Uterus (tissue), 4 donors: ENCODE data around the gene IBA57. TPM values are rescaled to one million over a fixed set of nuclear protein-coding genes. Genes with fewer than 3 reads are reported as not detected.
"Not testable (repeated sequence)": the region's sequence is repeated elsewhere in the genome, so short reads cannot be mapped to it uniquely, and the experiment has no call there.

ENCODE experiments used
- DNase-seq, 2 donors: peaks; one replicate each; pipeline ENCODE4 v3.0.0-alpha.2; 2019 to 2020
- H3K27ac ChIP-seq, 2 donors: fragments of 200-600 bp; sonication (generic); 1 replicate in 1 of 2; 2 replicates in 1 of 2; pipeline ENCODE4 v1.5.1; 2016 to 2018
- H3K27me3 ChIP-seq, 2 donors: fragments of 200-600 bp; sonication (generic); one replicate each; pipeline ENCODE4 v1.5.1; 2018 to 2019; ENCODE audit warnings: control low read depth in 1 of 2
- H3K36me3 ChIP-seq, 2 donors: fragments of 200-600 bp; sonication (generic); one replicate each; pipeline ENCODE4 v1.5.1; 2019; ENCODE audit warnings: control low read depth in 1 of 2
- H3K4me1 ChIP-seq, 2 donors: fragments of 200-600 bp; sonication (generic); one replicate each; pipeline ENCODE4 v1.5.1; 2018 to 2019; ENCODE audit warnings: control low read depth in 1 of 2
- H3K4me3 ChIP-seq, 2 donors: fragments of 200-600 bp; sonication (generic); 1 replicate in 1 of 2; 2 replicates in 1 of 2; pipeline ENCODE4 v1.5.1; 2018 to 2019; ENCODE audit warnings: mild to moderate bottlenecking in 1 of 2
- H3K9me3 ChIP-seq, 2 donors: fragments of 200-600 bp; sonication (generic); one replicate each; pipeline ENCODE4 v1.5.1; 2019; ENCODE audit warnings: control low read depth in 1 of 2
- CTCF ChIP-seq, 4 experiments: fragments of 200-600 bp in 2 of 4; fragments of 450-650 bp in 2 of 4; sonication (generic) in 2 of 4; IDR thresholded peaks; one replicate each; pipeline ENCODE4 v1.5.1; 2016 to 2019; ENCODE audit warnings: antibody characterized with exemption in 4 of 4, mild to moderate bottlenecking in 2 of 4, moderate library complexity in 1 of 4
- POLR2A ChIP-seq, 2 donors: fragments of 450-650 bp; IDR thresholded peaks; one replicate each; pipeline ENCODE4 v1.6.1; 2016; ENCODE audit warnings: antibody characterized with exemption in 2 of 2, mild to moderate bottlenecking in 1 of 2, moderate library complexity in 1 of 2
- intact Hi-C: fragments of 100-400 bp; cut with DNase I; formaldehyde crosslinking; loops from one replicate; pipeline ENCODE4 v1.15.1; 2023; ENCODE audit warnings: low total_unique reads
- total RNA-seq, 4 donors: library from RNA; depleted of rRNA in 3 of 4; stranded (reverse); fragments of >200 nt in 3 of 4; gene quantifications; one replicate each; pipeline versions ENCODE4 v1.1.0 to v1.2.4, GENCODE V29; 2014 to 2023
- donor health status: DM: yes; HTN: yes; CAD: no.

The IBA57 gene
- total RNA-seq, 4 donors from 2014 or later: 3.3 to 13.5 (median 7.5) TPM

GRCh38 chr1:228172591-228173527 is 7.3 kb downstream of the IBA57 start:
- TF ChIP-seq POLR2A (IDR thresholded peaks at IDR 0.05) (no peak), CTCF (IDR thresholded peaks at IDR 0.05) (no peak)
- Histone ChIP-seq H3K9me3 (no peaks in the 10 kb centered on the region), H3K4me1 (no peaks in the 10 kb centered on the region), H3K27me3 (no peaks in the 10 kb centered on the region), H3K27ac (no peak overlapping the region), H3K4me3 (no peak overlapping the region), H3K36me3 (no peaks in the 10 kb centered on the region)
- intact Hi-C loops: no loop called here
- DNase-seq: no peak

GRCh38 chr1:228173528-228174481 is 8.2 kb downstream of the IBA57 start:
- intact Hi-C loops, H3K4me3 ChIP-seq, H3K27me3 ChIP-seq, H3K36me3 ChIP-seq, H3K4me1 ChIP-seq, DNase-seq, H3K9me3 ChIP-seq, H3K27ac ChIP-seq: not testable (repeated sequence)

GRCh38 chr1:228174482-228175315 is 9.1 kb downstream of the IBA57 start:
- H3K27ac ChIP-seq: no peak overlapping the region
- TF ChIP-seq POLR2A (IDR thresholded peaks at IDR 0.05) (no peak), CTCF (IDR thresholded peaks at IDR 0.05) (no peak)
- no peaks in the 10 kb centered on the region for H3K9me3 ChIP-seq
- no peak overlapping the region for H3K4me3 ChIP-seq
- H3K4me1 ChIP-seq: no peaks in the 10 kb centered on the region
- intact Hi-C loops: no loop called here
- peak in 1 of 2 donors; percentile 19 for DNase-seq
- no peaks in the 10 kb centered on the region for H3K27me3 ChIP-seq
- no peaks in the 10 kb centered on the region for H3K36me3 ChIP-seq

GRCh38 chr1:228175316-228176023 is 9.9 kb downstream of the IBA57 start:
- Histone ChIP-seq H3K27me3 (no peaks in the 10 kb centered on the region), H3K4me1 (no peaks in the 10 kb centered on the region), H3K9me3 (no peaks in the 10 kb centered on the region), H3K4me3 (no peak overlapping the region), H3K27ac (no peak overlapping the region), H3K36me3 (no peaks in the 10 kb centered on the region)
- TF ChIP-seq CTCF (IDR thresholded peaks at IDR 0.05) (no peak), POLR2A (IDR thresholded peaks at IDR 0.05) (no peak)
- peak in 1 of 2 donors; percentile 15 for DNase-seq
- intact Hi-C loops: no loop called here

- Histone ChIP-seq H3K36me3 (no peaks in the 10 kb centered on the region), H3K4me1 (no peaks in the 10 kb centered on the region), H3K4me3 (no peak overlapping the region), H3K9me3 (no peaks in the 10 kb centered on the region), H3K27ac (no peak overlapping the region), H3K27me3 (no peaks in the 10 kb centered on the region)
- intact Hi-C loops: no loop called here
- DNase-seq: no peak
- TF ChIP-seq POLR2A (IDR thresholded peaks at IDR 0.05) (no peak), CTCF (IDR thresholded peaks at IDR 0.05) (no peak)
These were observed 10.4 kb downstream of the IBA57 start for GRCh38 chr1:228176024-228176395.
